HuH-7 (cell line): ENCODE results near the gene RDH14.
A peak's percentile ranks its signal among the peaks of the same experiment; 100 is the strongest.

Source experiments
- DNase-seq: peaks from one replicate; pipeline ENCODE4 v3.0.0; 2011; ENCODE audit warnings: low spot score

Gene RDH14, protein sequence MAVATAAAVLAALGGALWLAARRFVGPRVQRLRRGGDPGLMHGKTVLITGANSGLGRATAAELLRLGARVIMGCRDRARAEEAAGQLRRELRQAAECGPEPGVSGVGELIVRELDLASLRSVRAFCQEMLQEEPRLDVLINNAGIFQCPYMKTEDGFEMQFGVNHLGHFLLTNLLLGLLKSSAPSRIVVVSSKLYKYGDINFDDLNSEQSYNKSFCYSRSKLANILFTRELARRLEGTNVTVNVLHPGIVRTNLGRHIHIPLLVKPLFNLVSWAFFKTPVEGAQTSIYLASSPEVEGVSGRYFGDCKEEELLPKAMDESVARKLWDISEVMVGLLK

DNA sequence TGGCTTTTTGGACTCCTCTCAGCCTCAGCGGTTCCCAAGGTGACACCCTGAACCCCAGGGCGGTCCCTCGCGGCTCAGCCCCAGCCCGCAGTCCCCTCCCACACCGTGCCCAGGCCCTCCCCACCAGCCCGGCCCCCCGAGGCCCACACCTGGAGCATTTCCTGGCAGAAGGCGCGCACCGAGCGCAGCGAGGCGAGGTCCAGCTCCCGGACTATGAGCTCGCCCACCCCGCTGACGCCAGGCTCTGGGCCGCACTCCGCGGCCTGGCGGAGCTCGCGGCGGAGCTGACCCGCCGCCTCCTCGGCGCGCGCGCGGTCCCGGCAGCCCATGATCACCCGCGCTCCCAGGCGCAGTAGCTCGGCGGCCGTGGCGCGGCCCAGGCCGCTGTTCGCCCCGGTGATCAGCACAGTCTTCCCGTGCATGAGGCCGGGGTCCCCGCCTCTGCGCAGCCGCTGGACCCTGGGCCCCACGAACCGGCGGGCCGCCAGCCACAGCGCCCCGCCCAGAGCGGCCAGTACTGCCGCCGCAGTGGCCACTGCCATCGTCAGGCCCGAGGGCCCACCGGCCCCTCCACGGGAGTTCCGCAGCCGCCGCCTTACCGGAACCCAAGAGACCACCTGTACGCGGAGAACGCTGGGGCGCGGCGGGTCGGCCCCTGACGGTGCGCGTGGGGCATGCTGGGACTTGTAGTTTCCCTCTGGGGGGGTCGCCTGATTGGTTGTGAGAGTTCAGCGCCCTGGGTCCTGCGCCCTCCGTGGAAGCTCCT, at the start of gene RDH14:
TSS of gene RDH14 (minus strand) at position 623 of the 766 bp plus-strand sequence. CDS start at position 542, 81 bp downstream.
- peak; percentile 78 for DNase-seq

DNA sequence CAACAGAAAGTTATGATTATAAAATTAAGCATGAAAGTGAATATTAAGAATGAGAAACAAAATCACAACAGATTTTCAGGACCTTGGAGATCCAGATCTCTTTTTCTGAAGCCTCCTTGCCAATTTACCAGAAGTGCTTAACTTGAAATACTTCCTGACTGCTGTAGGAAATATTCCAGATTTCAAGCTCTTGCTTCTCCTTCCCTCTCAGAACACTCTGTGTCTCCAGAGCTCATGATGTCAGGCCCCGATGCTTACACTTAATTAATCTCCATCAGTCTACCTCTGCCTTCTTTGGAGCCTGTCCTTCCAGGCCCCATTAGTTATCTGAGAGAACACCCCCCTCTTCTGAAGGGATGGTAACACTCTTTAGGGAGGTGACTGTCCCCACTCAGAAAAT, 49.6 kb upstream of the RDH14 start:
- DNase-seq: no peak

DNA sequence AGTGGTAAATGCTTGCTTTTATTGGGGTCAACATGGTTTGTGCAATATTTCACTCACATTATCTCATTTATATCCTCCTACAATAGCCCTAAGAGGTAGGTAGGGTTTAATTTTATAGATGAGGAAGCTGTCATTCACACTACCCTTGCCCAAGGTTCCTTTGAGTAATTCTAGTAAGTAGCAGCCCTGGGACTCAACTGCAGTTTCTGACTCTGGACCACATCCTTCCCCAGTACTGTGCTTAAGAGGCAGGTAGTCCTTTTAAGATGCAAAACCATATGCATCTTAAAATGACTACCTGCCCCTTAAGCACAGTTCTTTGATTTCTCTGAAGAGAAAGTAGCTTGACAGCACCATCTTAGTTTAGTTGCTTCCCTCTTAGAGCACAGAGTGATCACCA, 44.7 kb upstream of the RDH14 start:
- DNase-seq: no peak

DNA sequence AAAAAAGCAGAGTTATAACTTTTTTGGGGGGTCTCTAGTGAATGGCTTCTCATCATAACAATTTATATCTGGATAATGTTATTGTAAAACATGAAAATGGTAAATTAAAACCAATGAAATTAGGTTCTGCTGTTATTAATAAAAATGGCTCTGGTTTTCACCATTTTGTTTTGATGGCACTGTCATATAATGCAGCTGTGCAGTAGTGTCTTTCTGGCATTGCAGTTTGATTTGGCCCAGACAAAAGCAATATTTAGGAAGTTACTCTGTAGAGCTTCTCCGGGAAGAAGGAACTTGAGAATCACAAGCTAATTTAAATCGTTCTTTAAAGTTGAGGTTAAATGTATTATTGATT, 44.1 kb upstream of the RDH14 start:
- DNase-seq: no peak

DNA sequence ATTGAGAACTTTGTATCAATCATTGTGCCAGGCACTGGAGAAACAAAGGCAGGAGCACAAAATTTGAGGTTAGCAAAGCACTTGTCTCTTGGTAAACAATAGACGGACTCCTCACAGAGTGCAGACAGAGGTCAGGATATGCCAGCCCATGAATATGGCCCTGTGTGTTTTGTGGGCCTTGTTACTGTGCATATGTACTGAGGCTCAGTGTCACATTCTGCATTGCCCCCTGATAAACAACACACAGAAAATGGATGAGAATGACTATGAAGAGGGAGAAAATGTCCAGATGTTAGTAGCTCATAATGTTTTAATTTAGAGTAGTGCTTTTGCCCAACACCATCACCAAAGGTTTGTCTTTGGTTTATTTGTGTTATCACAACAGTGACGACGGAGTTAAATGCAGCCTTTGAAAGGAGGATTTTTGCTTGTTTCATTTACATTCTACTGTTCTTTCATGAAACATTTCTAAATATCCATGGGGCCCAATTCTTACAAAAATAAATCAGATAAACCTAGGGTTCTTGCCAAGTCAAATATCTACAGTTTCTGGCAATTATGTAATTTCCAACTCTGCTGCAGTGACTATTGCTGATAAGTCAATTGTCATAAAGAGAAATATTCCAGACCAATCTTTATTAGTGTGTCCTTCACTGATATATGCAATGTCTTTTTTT, 43.5 kb upstream of the RDH14 start:
- DNase-seq: no peak

DNA sequence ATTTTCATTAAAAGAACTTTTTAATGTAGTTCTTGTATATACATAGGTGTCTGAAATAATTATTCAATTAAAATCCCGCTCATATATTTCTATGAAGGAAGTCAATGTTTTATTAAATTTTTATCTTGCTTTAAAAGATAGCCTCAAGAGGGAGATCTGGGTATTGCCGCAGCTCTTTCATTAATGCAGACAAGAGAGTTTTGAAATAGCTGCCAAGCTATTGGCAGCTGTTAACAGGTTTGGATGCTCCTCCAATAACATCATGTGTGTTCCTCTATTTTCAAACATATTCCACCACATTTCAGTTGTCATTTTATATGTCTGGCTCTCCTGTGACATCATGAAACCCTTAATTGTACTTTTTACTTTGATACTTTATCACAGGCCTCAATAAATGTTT, 41.8 kb upstream of the RDH14 start:
- no peak for DNase-seq

DNA sequence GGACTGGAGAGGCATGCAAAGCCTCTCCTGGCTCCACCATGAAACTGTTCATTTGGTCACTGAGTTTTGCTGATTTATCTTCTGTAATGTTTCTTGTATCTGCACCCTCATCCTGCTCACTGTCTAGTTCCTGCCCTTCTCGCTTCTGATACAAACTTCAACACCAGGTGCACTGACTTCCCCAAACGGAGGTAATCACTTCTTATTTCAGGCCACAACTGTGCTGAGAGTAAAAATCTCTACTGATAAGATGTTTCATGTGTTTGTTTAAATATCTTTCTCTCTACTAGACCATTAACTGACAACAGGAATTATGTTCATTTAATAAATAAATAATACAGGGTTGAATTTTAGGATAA, 39.8 kb upstream of the RDH14 start:
- no peak for DNase-seq

DNA sequence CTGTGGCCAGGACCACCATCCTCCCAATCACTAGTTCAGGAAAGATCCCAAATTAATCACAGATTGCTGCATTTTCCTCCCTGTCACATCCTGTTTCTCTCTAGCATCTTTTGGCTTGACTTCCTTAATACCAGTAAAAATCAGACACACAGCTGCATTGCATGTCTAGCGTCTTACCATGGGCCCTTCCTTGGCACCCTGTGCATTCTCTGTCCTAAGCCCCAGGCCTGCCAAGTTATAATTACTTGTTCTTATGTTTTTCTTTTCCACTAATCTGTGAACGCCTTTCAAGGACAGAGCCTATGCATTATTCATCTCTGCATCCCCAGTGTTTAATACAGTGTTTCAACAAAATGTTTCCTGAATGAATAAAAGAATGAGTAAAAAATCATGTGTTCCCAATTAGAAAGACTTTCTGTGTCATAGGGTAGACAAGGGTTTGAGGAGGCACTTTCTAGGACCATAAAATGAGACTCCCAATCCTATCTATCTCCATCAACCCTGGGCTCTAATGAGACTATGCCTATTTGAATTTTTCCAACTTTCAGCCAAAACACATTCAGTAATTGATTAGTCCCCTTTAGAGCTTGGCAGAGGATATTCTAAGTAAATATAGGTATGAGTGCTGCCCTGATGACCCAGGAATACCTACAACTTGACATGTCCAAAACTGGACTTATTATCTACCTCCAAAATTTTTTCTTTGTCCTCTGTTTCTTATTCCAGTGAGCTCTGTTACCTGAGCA, 39.2 kb upstream of the RDH14 start:
- DNase-seq: no peak

DNA sequence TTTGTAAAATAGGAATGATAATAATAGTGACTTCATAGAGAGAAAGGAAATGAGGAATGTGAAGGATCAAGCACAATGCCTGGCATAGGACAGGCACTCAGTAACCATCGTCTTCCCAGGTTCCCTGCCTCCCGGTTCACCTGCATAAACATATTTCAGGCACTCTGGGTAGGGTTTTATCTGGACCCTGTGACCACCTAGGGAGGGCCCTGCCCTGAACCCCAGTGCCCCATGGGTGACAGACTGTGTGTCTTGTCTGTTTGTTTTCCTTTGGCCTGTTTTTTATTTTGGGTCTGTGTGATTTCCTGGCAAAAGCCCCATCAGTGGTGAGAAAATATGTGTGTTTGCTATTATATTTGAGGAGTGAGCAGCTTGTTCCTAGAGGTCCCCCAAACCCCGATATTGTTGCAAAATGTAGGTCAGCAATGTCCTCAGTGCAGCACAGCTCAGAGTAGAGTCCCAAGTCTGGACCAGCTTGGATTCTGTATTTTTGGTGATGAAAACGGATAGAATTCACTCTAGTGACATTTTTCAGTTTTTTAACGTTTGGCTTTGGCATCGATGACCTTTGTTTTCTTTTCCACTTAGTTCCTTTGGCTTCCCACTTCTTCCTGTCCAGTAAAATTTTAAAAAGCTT, 38.5 kb upstream of the RDH14 start:
- DNase-seq: no peak

DNA sequence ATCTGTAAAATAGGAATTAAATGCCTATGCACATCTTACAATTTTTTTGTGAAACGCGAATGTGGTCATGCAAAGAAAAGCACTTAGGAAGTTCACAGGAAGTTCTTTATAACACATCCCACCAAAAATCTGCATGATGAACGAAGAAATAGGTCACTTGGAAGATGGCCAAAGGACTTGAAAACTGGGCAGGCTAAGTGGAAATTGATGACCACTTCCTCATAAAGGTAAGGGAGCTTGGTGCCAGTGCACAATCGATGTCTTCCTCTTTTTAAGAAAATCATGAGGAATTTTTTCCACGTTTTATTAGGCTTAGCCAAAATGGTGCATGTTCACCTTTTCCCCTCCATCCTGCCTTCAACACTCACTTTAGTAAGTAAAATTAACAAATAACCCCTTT, 37.2 kb upstream of the RDH14 start:
- DNase-seq: no peak

DNA sequence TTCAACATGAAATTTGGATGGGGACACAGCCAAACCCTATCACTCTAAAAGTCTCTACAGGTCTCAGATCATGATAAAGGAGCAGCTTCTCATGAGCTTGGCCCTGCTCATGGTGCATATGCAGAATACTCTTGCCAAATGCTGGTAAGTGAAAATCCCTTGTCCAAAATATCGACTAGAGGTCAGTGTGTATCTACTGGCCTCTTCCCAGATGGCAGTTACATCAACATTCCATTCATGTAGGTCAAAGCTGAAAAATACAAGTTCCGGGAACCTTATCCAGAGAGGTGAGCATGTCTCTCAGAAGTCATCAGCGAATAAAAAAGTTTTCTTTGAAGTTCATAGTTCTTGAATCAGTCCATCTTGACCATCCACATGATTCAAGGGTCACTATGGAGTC, 36.5 kb upstream of the RDH14 start:
- DNase-seq: no peak

DNA sequence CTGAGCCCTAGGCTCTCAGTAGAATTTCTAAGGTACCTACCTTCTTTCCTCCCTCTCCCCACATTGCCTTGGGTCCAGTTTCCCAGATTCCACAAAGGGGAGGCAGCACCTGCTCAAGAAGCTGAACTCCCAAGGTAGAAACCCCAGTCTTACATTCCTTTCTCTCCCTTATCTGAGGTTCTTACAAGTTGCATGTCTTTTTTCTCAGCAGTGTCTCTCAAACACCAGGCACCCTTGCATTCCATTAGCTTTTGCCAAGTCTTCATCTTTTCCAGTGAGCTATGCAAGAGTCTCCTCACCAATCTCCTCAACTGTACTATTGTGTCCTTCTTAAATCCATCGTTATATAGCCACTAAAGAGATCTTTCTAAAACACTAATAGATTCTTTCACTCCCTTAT, 33.0 kb upstream of the RDH14 start:
- DNase-seq: no peak

DNA sequence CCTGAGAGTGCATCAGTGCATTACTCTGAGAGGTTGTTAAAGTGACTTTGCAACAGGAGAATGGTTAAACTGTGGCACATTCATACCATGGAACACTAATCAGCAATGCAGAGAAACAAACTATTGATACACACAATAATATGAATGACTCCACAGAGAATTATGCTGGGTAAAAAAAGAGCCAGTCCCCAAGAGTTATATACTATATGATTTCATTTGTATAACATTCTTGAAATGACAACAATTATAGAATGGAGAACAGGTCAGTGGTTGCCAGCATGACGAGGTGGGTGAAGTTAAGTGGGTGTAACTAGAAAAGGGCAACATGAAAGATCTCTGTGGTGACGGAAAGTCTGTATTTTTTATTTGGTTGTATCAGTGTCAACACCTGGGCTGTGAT, 31.9 kb upstream of the RDH14 start:
- DNase-seq: no peak

DNA sequence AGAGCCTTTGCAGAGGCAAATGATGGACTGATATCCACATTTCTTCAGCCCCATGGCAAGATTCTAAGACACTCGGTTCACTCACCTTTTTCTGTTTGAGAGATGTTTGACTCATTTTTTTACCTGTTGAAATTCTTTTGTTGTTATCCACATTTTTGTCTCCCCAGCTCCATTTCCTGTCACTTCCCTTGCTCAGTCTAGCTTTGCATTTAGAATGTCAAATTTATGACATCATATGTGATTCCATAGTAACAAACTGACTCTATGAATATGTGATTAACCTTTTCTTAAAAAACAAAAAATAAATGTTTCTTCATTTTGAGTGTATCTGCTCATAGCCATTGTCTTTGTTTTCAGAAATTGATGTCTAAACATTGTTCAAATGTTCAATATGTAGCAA, 28.9 kb upstream of the RDH14 start, which contains the start of gene NT5C1B:
TSS of gene NT5C1B (minus strand) at position 216 of the 400 bp plus-strand sequence. CDS start at position 115, 101 bp downstream.
- DNase-seq: no peak

DNA sequence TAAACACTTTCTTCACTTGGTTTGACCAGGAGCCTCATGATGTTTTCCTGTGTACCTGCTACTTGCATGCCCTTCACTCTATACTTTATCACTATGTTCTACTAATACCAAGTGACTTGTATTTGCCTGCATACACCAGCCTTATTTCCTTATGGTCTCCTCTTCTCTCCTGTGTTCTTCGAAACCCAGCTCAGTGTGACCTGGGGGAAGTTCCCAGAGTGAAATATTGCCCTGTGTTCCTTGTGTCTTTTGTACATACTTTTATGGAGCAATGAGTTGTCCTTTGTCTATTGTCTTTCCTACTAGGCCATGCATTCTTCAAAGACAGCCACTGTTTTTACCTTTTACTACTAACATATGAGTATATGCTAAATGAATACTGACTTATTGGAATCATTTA, 28.3 kb upstream of the RDH14 start:
- no peak for DNase-seq

DNA sequence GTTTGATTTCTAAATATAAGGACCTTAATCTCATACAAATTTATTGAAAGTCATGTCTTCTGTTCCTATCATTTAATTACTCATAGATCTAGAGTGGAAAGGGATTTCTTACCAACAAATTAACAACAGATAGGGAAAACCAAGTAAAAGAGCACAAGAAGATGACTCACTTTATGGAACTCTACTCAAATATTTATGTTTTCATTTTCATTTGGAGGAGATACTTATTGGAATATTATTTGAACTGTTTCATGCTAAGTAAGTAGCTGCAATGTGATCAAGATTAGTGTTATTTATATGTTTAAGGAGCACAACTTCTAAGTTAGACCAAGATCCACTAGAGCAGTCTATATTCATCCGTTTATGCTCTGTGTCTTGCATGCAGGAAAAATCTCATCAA, 27.6 kb upstream of the RDH14 start:
- no peak for DNase-seq

DNA sequence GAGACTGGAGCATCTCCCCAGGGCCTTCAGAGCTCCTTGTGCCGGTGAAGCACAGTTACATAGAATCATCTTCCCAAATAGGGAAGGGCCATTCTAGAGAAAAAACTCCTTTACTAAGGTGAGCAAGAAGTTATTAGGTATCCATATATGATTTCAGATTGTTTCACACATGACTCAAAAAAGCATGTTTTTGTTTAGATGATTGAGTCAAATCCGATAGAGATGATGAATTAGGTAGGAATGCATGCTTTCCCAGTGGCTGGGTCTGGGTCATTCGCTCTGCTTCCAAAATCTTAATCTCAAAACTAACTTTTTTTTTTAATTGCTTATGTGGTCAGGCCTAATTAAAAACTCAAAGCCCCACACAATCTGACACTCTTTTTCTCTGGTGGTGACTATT, 25.1 kb upstream of the RDH14 start:
- DNase-seq: no peak

DNA sequence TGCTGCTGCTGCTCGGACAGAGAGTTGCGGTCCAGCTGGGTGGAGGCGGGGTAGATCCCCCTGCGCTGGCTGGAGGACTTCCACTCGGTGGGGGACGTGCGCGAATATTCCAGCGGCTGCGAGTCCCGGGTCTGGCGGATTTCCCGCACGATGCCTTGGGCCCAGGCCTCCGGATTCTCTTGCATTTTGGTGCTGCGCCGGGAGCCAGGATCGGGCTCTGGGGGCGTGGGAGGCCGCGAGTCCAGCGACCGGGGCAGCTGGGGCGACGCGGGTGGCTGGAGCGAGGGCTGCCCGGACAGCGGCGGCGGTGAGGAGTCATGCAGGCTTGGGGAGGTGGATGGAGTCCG, 24.1 kb upstream of the RDH14 start:
- DNase-seq: no peak

DNA sequence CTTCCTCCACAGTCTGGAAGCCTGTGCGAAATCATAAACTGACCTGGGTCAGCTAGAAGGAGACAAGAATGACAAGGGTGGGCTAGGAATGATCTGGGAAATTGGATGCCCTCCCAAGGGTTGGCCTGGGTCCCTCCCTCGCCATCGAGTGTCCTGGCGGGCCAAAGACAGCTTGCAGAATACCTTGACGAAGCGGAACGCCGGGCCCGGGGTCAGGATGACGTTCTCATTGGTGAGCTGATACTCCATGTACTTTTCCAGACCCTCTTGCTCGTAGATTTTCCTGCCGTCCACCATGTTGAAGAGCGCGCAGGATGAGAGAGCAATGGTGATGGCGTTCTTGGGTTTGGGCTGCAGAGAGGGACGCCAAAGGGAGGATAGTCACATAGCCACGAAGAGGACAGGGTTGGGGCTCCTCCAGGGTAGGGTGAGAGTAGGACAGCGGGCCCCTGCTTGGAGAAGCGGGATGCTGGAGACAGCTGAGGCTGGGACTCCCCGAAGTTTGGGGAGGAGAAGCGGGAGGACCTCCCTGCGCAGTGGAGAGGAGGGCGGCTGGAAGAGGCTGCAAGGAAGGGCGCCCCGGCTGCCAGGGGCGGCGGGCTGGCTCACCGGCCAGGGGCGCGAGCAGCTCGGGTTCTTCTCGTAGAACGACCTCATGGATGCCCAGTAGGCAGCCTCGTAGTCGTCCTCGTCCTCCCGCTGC, 23.6 kb upstream of the RDH14 start:
- DNase-seq: no peak

DNA sequence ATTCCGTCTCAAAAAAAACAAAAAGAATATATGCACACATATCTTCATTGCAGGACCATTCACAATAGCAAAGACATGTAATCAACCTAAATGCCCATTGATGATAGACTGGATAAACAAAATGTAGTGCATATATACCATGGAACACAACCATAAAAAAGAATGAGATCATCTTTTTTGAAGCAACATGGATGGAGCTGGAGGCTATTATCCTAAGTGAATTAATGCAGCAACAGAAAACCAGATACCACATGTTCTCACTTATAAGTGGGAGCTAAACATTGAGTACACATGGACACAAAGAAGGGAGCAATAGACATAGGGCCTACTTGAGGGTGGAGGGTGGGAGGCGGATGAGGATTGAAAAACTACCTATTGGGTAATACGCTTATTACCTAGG, 20.2 kb upstream of the RDH14 start:
- DNase-seq: no peak

DNA sequence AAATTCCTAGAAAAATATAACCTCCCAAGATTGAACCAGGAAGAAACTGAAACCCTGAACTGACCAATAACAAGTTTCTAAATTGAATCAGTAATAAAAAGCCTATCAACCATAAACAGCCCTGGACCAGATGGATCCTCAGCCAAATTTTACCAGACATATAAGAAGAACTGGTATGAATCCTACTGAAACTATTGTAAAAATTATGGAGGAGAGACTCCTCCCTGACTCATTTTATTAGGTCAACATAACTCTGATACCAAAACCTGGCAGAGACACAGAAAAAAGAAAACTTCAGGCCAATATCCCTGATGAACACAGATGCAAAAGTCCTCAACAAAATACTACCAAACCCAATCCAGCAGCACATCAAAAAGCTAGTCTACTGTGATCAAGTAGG, 17.6 kb upstream of the RDH14 start:
- DNase-seq: no peak
